Adipocyte (in vitro differentiated cells): Measurements from ENCODE around the gene RAB2B.

Source experiments
- DNase-seq: peaks from one replicate; pipeline ENCODE4 v3.0.0-alpha.2; 2015; ENCODE audit warnings: low read depth
- H3K27me3 ChIP-seq: replicated peaks from 2 replicates; pipeline ENCODE4 v1.7.0; 2013; ENCODE audit warnings: mild to moderate bottlenecking, low read length, moderate library complexity; ENCODE audit not compliant: control insufficient read depth, insufficient read depth
- H3K36me3 ChIP-seq: 2 replicates; pipeline ENCODE4 v1.7.0; 2013; ENCODE audit warnings: low read length, mild to moderate bottlenecking, moderate library complexity; ENCODE audit not compliant: control insufficient read depth, insufficient read depth, severe bottlenecking
- H3K4me1 ChIP-seq: 2 replicates; pipeline ENCODE4 v1.7.0; 2013; ENCODE audit warnings: mild to moderate bottlenecking, low read length, moderate library complexity; ENCODE audit not compliant: control insufficient read depth, insufficient read depth
- H3K4me3 ChIP-seq: 2 replicates; pipeline ENCODE4 v1.7.0; 2013; ENCODE audit warnings: mild to moderate bottlenecking, low read length, moderate library complexity
- H3K9ac ChIP-seq: 2 replicates; pipeline ENCODE4 v1.7.0; 2013; ENCODE audit warnings: mild to moderate bottlenecking, low read length, moderate library complexity
- H3K9me3 ChIP-seq: 2 replicates; pipeline ENCODE4 v1.7.0; 2013; ENCODE audit warnings: mild to moderate bottlenecking, low read length, moderate library complexity; ENCODE audit not compliant: control insufficient read depth

The RAB2B gene

DNA sequence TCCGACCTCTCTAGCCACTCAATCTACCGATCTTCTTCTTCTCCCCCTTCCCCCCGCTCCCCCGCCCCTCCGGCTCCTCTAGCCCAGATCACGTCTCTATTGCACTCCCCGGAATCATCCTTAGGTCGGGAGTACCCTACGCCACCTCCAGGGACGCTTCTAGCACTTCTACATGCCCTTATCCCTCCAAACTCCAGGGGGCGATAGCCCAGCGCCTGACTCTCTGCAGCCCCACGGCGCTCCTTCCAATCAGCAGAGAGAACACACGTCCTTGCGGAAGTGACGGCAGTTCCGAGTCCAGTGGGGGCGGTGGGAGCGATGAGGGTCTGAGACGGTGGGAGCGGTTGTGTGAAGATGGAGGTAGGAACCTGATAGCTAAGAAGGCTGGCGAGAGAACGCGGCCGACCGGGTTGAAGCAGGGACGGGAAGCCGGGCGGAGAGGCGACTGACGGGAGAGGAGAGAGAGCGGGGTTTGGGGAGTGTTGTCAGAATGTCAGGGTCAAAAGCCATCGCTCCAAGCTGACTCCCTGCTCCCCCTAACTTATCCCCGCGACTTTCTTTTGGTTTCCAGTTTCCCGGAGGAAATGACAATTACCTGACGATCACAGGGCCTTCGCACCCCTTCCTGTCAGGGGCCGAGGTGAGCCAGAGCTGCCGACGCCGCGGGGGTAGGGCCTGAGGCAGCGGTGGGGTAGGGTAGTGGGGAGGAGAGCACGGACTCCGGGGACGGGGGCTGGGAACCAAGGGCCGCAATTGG is at the start of gene RAB2B, which contains the start of gene TOX4:
Gene RAB2B, minus strand, starts transcription at position 35 of the 757 bp plus-strand sequence. CDS start 87 bp downstream, outside the sequence.
Gene TOX4, plus strand, starts transcription at position 271 of the 757 bp plus-strand sequence. Its CDS starts 84 bp downstream, at position 355.
- H3K27me3 ChIP-seq: no peaks in the 10 kb centered on the region
- peaks cover 35% of the 10 kb centered on the region for H3K36me3 ChIP-seq
- peak; percentile 99 for DNase-seq
- peak within 1 kb of the TSS; percentile 90 for H3K9ac ChIP-seq
- H3K4me1 ChIP-seq: peaks cover 19% of the 10 kb centered on the region
- H3K9me3 ChIP-seq: no peaks in the 10 kb centered on the region
- peak within 1 kb of the TSS; percentile 92 for H3K4me3 ChIP-seq

DNA sequence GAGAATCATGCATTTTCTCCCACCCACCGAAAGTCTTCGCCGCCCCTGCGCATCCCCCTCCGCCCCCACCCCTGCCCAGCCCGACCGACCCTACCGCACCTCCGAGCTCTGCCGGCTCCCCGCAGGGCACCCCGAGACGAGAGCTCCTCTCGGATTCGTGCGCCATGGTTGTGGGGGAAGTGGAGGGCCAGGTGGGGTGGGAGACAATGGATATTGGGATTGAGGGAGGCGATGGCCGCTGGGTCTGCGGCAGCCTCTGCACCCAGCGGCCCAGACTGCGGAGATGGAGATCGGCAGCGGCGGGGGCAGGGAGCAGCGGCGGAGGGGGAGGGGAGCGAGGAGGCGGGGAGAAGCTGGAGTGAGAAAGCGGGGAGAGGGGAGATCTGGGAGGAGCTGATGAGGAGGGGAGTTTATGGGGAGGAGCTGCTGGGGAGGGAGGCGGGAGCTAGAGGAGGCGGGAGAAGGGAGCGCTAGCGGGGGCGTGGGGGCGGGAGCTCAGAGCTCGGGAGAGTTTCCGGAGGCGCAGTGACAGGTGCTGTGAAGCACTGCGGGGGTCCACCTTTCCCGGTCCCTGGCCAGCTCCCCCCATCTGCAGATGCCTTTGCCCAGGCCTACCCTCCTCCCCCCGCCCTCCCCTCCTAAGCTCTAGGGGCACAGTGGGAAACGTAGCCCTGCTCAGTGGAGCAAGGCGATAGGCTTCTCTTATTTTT is 49.4 kb upstream of the RAB2B start, which contains the start of gene SALL2:
Gene SALL2, minus strand, starts transcription at position 385 of the 710 bp plus-strand sequence. Its CDS starts 219 bp downstream, at position 166.
- peak; percentile 80 for DNase-seq
- H3K36me3 ChIP-seq: no peaks in the 10 kb centered on the region

DNA sequence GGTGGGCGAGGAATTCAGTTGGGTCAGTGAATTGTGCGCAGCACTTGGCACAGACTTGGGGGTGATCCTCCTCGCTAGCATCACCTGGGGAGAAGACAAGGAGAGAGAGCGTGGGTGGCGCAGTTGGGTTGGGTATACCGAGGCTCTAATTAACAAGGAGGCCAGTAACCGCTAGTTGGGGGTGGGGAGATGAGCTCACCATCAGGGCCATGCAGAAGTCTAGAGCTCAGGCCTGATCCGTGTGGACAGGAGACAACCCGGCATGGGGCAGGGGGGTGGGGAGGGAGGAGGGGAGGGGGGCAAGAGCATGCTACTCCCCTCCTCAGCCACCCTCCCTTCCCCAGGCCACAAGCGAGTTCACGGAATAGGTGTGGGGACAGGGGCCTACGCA is 48.8 kb upstream of the RAB2B start:
- H3K4me3 ChIP-seq: no peak overlapping the region
- H3K9ac ChIP-seq: peak overlapping the region; percentile 28
- H3K36me3 ChIP-seq: no peaks in the 10 kb centered on the region
- peaks cover 12% of the 10 kb centered on the region for H3K4me1 ChIP-seq
- H3K9me3 ChIP-seq: no peaks in the 10 kb centered on the region
- peaks cover 4% of the 10 kb centered on the region for H3K27me3 ChIP-seq
- peak; percentile 37 for DNase-seq

More for the DNA sequence above, 49.4 kb upstream of the RAB2B start, which contains the start of gene SALL2:
- Histone ChIP-seq H3K9ac (peak within 1 kb of the TSS; percentile 28), H3K27me3 (peaks cover 10% of the 10 kb centered on the region), H3K9me3 (no peaks in the 10 kb centered on the region), H3K4me1 (peaks cover 8% of the 10 kb centered on the region), H3K4me3 (peak within 1 kb of the TSS; percentile 72)

DNA sequence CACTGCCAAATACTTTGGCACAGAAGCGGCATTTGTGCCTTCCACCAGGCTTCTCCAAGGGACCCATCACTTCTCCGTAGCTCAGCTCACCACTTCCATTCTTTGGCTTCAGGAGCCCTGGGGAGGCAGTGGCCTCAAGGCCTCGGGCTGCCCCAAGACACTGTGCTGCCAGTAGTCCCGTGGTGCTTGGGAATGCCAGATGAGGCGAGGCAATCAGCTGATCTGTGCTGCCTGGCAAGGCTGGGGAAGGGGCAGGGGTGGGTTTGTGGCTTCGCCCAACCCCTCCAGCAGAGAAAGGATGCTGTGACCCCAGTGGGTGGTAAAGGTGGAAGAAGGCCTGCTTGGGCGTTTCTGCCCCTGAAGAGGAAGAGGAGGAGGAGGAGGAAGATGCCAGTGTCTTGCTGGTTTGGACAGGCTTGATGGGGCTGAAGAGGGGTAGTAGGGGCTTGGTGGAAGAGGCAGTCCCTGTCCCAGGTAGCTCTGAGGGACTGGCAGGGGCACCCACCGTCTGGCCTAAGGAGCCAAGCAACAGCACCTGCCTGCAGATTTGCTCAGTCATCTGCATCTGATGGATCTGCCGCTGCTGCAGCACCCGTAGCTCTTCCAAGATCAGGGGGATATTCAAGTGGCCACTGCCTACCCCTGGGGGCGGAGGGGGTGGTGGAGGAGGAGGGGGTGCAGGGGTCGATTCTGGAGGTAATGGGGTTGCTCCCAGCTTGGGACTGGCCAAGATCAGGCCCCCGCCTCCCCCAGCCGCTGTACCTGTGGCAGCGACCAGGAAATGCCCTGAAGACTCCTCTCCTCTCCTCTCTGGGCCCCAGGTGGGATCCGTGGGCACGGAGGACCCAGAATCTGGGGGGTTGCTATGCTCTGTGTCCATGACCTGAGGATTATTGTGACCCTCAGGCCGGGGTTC is 48.1 kb upstream of the RAB2B start:
- Histone ChIP-seq H3K9me3 (no peaks in the 10 kb centered on the region), H3K4me3 (no peak overlapping the region), H3K4me1 (peaks cover 12% of the 10 kb centered on the region), H3K27me3 (peaks cover 3% of the 10 kb centered on the region), H3K9ac (no peak overlapping the region), H3K36me3 (no peaks in the 10 kb centered on the region)
- DNase-seq: no peak

DNA sequence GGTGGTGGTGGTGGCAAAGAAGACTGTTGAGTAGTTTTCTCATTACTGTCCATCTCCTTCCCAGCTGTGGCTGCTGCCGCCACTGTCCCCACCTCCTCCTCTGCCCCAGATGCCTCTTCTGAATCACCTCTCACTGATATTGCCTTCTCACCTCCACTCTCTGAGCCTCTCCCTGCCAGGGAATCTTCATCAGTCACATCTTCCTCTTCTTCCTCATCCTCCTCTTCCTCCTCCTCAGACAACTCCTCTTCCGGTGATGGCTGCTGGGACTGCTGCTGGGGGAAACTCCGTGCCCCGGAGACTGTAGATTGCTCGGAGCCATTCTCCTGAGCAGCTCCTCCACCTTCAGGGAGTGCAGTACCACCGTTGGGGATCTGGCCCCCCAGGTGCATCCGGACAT is 46.4 kb upstream of the RAB2B start:
- no peaks in the 10 kb centered on the region for H3K36me3 ChIP-seq
- H3K4me3 ChIP-seq: no peak overlapping the region
- no peaks in the 10 kb centered on the region for H3K9me3 ChIP-seq
- peaks cover 3% of the 10 kb centered on the region for H3K27me3 ChIP-seq
- DNase-seq: no peak
- peaks cover 12% of the 10 kb centered on the region for H3K4me1 ChIP-seq
- no peak overlapping the region for H3K9ac ChIP-seq

DNA sequence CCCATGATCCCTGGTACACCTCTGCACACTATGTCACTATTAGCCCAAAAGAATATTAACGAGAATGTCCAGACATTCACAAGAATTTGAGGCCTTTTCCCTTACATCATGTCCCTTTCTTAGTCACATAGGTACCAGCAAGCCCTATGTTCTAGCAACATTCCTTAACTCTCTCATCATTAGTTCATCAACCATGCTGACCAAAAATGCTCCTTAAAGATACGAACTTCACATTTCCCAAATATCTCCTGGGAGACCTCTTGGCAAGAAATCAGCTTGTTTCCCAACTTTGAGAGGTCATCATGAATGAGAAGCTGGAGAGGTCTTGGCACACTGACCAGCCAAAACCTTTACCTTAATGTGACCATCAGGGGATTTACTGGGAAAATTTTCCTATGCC is 44.7 kb upstream of the RAB2B start:
- Histone ChIP-seq H3K4me3 (no peak overlapping the region), H3K9ac (no peak overlapping the region), H3K36me3 (no peaks in the 10 kb centered on the region), H3K4me1 (peaks cover 12% of the 10 kb centered on the region), H3K9me3 (no peaks in the 10 kb centered on the region), H3K27me3 (peaks cover under 1% of the 10 kb centered on the region)
- peak; percentile 36 for DNase-seq

DNA sequence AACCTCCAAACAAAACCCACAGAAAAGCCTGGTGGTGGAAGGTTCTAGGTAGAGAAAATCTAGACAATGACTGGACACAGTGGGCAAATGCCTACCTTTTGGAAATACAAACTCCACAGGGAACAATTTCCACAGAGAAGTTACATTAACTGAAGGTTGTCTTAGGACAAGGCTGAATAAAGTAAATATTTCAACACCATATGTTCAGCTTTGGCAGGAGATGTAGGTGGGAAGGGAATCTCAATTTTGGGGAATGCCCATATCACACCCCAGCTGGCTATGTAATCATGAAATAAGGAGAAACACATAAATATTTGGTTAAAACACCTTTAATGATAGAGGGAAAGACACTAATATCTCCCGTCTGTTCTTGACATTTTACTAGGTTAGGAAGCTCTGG is 44.0 kb upstream of the RAB2B start:
- no peaks in the 10 kb centered on the region for H3K9me3 ChIP-seq
- DNase-seq: no peak
- no peaks in the 10 kb centered on the region for H3K36me3 ChIP-seq
- H3K4me3 ChIP-seq: no peak overlapping the region
- peaks cover 12% of the 10 kb centered on the region for H3K4me1 ChIP-seq
- H3K9ac ChIP-seq: no peak overlapping the region
- H3K27me3 ChIP-seq: no peaks in the 10 kb centered on the region

DNA sequence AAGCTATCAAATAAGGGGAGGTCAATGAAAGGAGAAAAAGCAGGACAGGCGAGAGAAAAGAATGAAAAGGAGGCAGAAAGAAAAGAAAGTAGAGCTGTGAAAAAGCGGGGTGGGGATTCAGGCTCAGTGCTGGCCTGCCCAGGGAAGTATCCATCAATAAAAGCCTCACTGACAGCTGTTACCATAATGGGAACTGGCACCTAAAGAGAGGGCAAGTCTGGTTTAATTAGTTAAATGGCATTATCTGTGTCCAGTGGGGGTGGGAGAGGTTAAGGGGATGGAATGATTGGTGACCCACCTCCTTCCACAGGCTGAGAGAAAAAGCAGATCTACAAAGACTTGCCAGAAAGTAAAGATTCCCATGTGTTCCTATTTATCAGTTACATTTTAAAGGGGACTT is 42.0 kb upstream of the RAB2B start:
- H3K9me3 ChIP-seq: no peaks in the 10 kb centered on the region
- DNase-seq: no peak
- no peak overlapping the region for H3K4me3 ChIP-seq
- peaks cover 12% of the 10 kb centered on the region for H3K4me1 ChIP-seq
- H3K9ac ChIP-seq: no peak overlapping the region
- no peaks in the 10 kb centered on the region for H3K27me3 ChIP-seq
- H3K36me3 ChIP-seq: no peaks in the 10 kb centered on the region

DNA sequence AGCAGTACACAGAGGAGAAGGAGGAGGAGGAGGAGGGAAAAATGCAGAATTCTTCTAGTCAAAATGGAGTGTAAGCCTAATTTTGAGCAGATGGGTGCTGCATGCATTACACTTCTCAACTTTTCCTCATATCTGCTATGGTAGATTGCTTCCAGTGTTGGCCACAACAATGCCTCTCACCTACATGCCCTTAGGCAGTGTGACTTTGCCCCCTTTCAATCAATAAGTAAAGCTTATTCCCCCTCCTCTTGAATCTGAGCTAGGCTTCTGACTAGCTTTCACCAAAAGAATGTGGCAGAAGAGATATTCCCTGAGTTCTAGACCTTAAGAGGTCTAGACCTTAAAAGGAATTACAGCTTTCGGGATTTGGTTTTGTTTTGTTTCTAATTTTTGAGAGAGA is 37.6 kb upstream of the RAB2B start:
- Histone ChIP-seq H3K27me3 (no peaks in the 10 kb centered on the region), H3K9me3 (no peaks in the 10 kb centered on the region), H3K4me1 (peaks cover 11% of the 10 kb centered on the region), H3K36me3 (no peaks in the 10 kb centered on the region), H3K9ac (no peak overlapping the region), H3K4me3 (no peak overlapping the region)
- DNase-seq: no peak

DNA sequence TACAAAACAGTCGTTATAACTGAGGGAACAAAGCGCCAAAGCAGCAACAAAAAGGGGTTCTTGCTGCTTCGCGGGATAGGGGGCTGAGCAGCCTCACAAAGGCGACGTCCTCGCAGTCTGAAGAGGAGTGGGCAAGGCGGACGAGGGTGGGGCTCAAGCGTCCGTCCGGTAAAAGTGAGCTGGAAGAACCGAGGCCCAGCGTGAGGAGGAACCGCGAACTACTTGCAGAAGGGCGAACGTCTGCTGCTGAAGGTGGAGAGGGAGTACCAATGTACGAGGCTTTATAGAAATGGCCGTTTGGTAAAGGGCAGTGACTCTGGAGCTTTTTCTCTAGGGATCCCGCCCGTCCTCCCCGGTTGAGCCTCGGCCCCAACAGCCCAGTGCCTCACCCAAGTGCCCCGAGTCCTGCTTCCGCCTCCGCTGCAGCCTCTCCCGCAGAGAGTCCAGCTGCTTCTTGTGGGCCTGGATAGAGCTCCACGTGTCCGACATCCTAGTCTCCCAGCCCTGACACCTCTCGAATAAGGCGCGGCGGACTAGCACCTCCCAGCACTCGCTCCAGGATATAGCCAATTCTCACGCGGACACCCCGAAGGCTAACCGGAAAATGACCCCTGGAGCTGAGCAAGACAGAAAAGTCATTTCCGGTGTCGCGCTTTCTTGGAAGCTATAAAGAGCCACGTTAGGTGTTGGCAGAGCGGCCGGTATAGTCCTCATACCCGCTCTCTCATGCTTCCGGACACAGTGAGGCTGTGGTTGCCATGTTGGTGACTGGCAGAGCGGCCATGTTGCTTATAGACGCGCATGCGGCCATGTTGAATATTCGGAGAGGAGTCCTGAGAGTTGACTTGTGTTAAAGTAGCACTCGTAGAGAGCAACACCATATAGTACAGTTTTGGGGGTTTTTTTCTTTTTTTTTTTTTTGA is 34.2 kb upstream of the RAB2B start, which contains the start of gene METTL3:
Gene METTL3, minus strand, starts transcription at position 606 of the 923 bp plus-strand sequence. Its CDS starts 117 bp downstream, at position 489.
- DNase-seq: peak; percentile 99
- H3K27me3 ChIP-seq: no peaks in the 10 kb centered on the region

More for the DNA sequence above, 34.2 kb upstream of the RAB2B start, which contains the start of gene METTL3:
- Histone ChIP-seq H3K4me3 (peak within 1 kb of the TSS; percentile 100), H3K9ac (peak within 1 kb of the TSS; percentile 97), H3K36me3 (no peaks in the 10 kb centered on the region), H3K4me1 (peaks cover 14% of the 10 kb centered on the region), H3K9me3 (no peaks in the 10 kb centered on the region)
